H1 (cell line): ENCODE results near the gene DRD2. TPM values are rescaled to one million over a fixed set of nuclear protein-coding genes. Genes with fewer than 3 reads are reported as not detected.
A peak's percentile ranks its signal among the peaks of the same experiment; 100 is the strongest.

Experiments used
- CTCF ChIA-PET: fragments of 300-600 bp; sonication (Branson Sonifier 250); formaldehyde crosslinking; loops from one replicate; lab custom pipeline; 2021; ENCODE audit not compliant: partially characterized antibody; lab: Charles Lee
- POLR2A ChIA-PET: fragments of 300-600 bp; sonication (Branson Sonifier 250); formaldehyde crosslinking; loops from one replicate; lab custom pipeline; 2021; ENCODE audit warnings: inconsistent platforms; ENCODE audit not compliant: partially characterized antibody; lab: Charles Lee
- DNase-seq, 2 experiments: peaks; one replicate each; pipeline versions ENCODE4 v3.0.0 to v3.0.0-alpha.2; 2010 to 2022; ENCODE audit warnings: low spot score in 2 of 2, low read depth in 1 of 2, mixed read lengths in 1 of 2
- FAIRE-seq: peaks from 2 replicates; lab custom pipeline; 2011; peaks lifted over from hg19 to GRCh38; lab: Jason Lieb, UNC
- H2AFZ ChIP-seq: 2 replicates; pipeline ENCODE4 v1.8.1; 2012; ENCODE audit warnings: low read length, inconsistent platforms
- H2AK5ac ChIP-seq: 2 replicates; pipeline ENCODE4 v1.6.1; 2013; ENCODE audit warnings: low read depth, low read length
- H2BK120ac ChIP-seq: replicated peaks from 2 replicates; pipeline ENCODE3; 2013; ENCODE audit warnings: low read depth, low read length, inconsistent platforms
- H2BK12ac ChIP-seq: 2 replicates; pipeline ENCODE4 v1.6.1; 2013; ENCODE audit warnings: low read depth, low read length
- H2BK15ac ChIP-seq: 2 replicates; pipeline ENCODE4 v1.6.1; 2013; ENCODE audit warnings: low read length
- H2BK20ac ChIP-seq: 2 replicates; pipeline ENCODE4 v1.6.1; 2013; ENCODE audit warnings: low read length
- H2BK5ac ChIP-seq: 2 replicates; pipeline ENCODE4 v1.6.1; 2013; ENCODE audit warnings: low read depth, low read length
- H3K14ac ChIP-seq: 2 replicates; pipeline ENCODE4 v1.6.1; 2013; ENCODE audit warnings: inconsistent platforms; ENCODE audit not compliant: insufficient read length
- H3K18ac ChIP-seq: 2 replicates; pipeline ENCODE4 v1.6.1; 2013; ENCODE audit warnings: low read length; ENCODE audit errors: extremely low read depth
- H3K23ac ChIP-seq: 2 replicates; pipeline ENCODE4 v1.6.1; 2013; ENCODE audit warnings: inconsistent platforms; ENCODE audit not compliant: insufficient read length
- H3K23me2 ChIP-seq: 2 replicates; pipeline ENCODE4 v1.6.1; 2013; ENCODE audit warnings: low read depth, low read length
- H3K27ac ChIP-seq: 2 replicates; pipeline ENCODE4 v1.6.1; 2011; ENCODE audit warnings: low read depth, low read length, inconsistent platforms
- H3K27me3 ChIP-seq, 4 experiments: replicated peaks in 1 of 4; 1 replicate in 1 of 4; 2 replicates in 3 of 4; pipeline versions ENCODE4 v1.6.1 to v1.8.1; 2011 to 2013; ENCODE audit warnings: low read length in 3 of 4, mild to moderate bottlenecking in 3 of 4, inconsistent platforms in 2 of 4, mixed read lengths in 2 of 4, moderate library complexity in 1 of 4; ENCODE audit not compliant: control insufficient read depth in 3 of 4, insufficient read depth in 3 of 4; ENCODE audit errors: extremely low read depth in 1 of 4
- H3K36me3 ChIP-seq, 4 experiments: 2 replicates each; pipeline versions ENCODE4 v1.6.1 to v1.8.1; 2011 to 2013; ENCODE audit warnings: mild to moderate bottlenecking in 4 of 4, low read length in 3 of 4, moderate library complexity in 2 of 4, control low read depth in 1 of 4, inconsistent platforms in 1 of 4; ENCODE audit not compliant: insufficient read depth in 4 of 4, control insufficient read depth in 2 of 4
- H3K4ac ChIP-seq: replicated peaks from 2 replicates; pipeline ENCODE3; 2013; ENCODE audit warnings: low read length, low read depth, mixed read lengths, inconsistent platforms; ENCODE audit not compliant: insufficient read length
- H3K4me1 ChIP-seq, 4 experiments: replicated peaks in 1 of 4; 1 replicate in 1 of 4; 2 replicates in 3 of 4; pipeline versions ENCODE4 v1.6.1 to v1.8.1; 2011 to 2013; ENCODE audit warnings: low read length in 3 of 4, inconsistent platforms in 2 of 4, mixed read lengths in 1 of 4; ENCODE audit not compliant: insufficient read depth in 4 of 4, control insufficient read depth in 3 of 4
- H3K4me2 ChIP-seq, 2 experiments: 2 replicates each; pipeline versions ENCODE4 v1.6.1 to v1.8.1; 2011 to 2013; ENCODE audit warnings: low read depth in 2 of 2, low read length in 2 of 2, control low read depth in 1 of 2, inconsistent platforms in 1 of 2, mild to moderate bottlenecking in 1 of 2; ENCODE audit not compliant: insufficient read depth in 1 of 2
- H3K4me3 ChIP-seq, 4 experiments: fragments of 200-600, 300-600 bp in 1 of 4; sonication (generic), shearing (Covaris generic), sonication (Bioruptor Twin) in 1 of 4; 2 replicates each; pipeline versions ENCODE4 v1.5.1 to v1.8.1; 2011 to 2016; ENCODE audit warnings: low read length in 4 of 4, low read depth in 3 of 4, control low read depth in 2 of 4, inconsistent platforms in 2 of 4, mild to moderate bottlenecking in 2 of 4, mixed read lengths in 1 of 4, moderate library complexity in 1 of 4; ENCODE audit not compliant: insufficient read depth in 2 of 4; ENCODE audit errors: extremely low read depth in 1 of 4
- H3K56ac ChIP-seq: replicated peaks from 2 replicates; pipeline ENCODE3; 2013; ENCODE audit warnings: low read depth, mild to moderate bottlenecking, mixed read lengths, low read length, inconsistent platforms; ENCODE audit not compliant: insufficient read length
- H3K79me1 ChIP-seq: 2 replicates; pipeline ENCODE4 v1.6.1; 2013; ENCODE audit warnings: low read depth, low read length, control low read depth
- H3K79me2 ChIP-seq, 2 experiments: 2 replicates each; pipeline versions ENCODE4 v1.6.1 to v1.8.1; 2012 to 2013; ENCODE audit warnings: low read length in 2 of 2, mild to moderate bottlenecking in 2 of 2, inconsistent platforms in 1 of 2; ENCODE audit not compliant: insufficient read depth in 2 of 2, control insufficient read depth in 1 of 2
- H3K9ac ChIP-seq, 4 experiments: replicated peaks in 1 of 4; 1 replicate in 1 of 4; 2 replicates in 3 of 4; pipeline versions ENCODE4 v1.6.1 to v1.8.1; 2011 to 2013; ENCODE audit warnings: low read depth in 3 of 4, low read length in 3 of 4, control low read depth in 2 of 4, mild to moderate bottlenecking in 2 of 4, moderate library complexity in 2 of 4, inconsistent platforms in 1 of 4; ENCODE audit errors: extremely low read depth in 1 of 4
- H3K9me3 ChIP-seq, 2 experiments: 2 replicates each; pipeline versions ENCODE4 v1.6.1 to v1.8.1; 2012 to 2013; ENCODE audit warnings: mild to moderate bottlenecking in 2 of 2, moderate library complexity in 2 of 2, control low read depth in 1 of 2, inconsistent platforms in 1 of 2, low read depth in 1 of 2, low read length in 1 of 2, mixed read lengths in 1 of 2; ENCODE audit not compliant: insufficient read depth in 2 of 2
- H4K20me1 ChIP-seq, 2 experiments: replicated peaks in 1 of 2; 2 replicates each; pipeline versions ENCODE3 to v1.8.1; 2011 to 2013; ENCODE audit warnings: inconsistent platforms in 2 of 2, low read length in 2 of 2, mild to moderate bottlenecking in 1 of 2; ENCODE audit not compliant: insufficient read depth in 2 of 2, control insufficient read depth in 1 of 2
- H4K5ac ChIP-seq: 2 replicates; pipeline ENCODE4 v1.6.1; 2013; ENCODE audit warnings: low read length, low read depth, mixed read lengths, inconsistent platforms; ENCODE audit not compliant: insufficient read length
- H4K8ac ChIP-seq: 2 replicates; pipeline ENCODE4 v1.8.0; 2013; ENCODE audit warnings: mild to moderate bottlenecking, moderate library complexity, low read length, inconsistent platforms; ENCODE audit not compliant: insufficient read depth; ENCODE audit errors: extremely low read depth
- H4K91ac ChIP-seq: replicated peaks from 2 replicates; pipeline ENCODE3; 2013; ENCODE audit warnings: low read length, mixed read lengths, inconsistent platforms; ENCODE audit not compliant: insufficient read length
- BCL11A ChIP-seq, 2 experiments: IDR thresholded peaks; one replicate each; pipeline ENCODE4 v1.6.1; 2011; ENCODE audit warnings: low read depth in 2 of 2, low read length in 2 of 2, mild to moderate bottlenecking in 2 of 2
- WGBS, 2 experiments: shearing (Covaris generic) in 1 of 2; methylation state at CpG; one replicate each; pipeline versions ENCODE4 v1.1.6 to v1.1.7; 2013 to 2015; ENCODE audit warnings: low lambda C conversion rate in 2 of 2, mixed read lengths in 2 of 2, inconsistent platforms in 1 of 2, low coverage in 1 of 2, missing lambda C conversion rate in 1 of 2; ENCODE audit not compliant: insufficient replicate concordance in 2 of 2, insufficient coverage in 1 of 2, insufficient read length in 1 of 2; ENCODE audit errors: extremely low coverage in 1 of 2, missing lambda C conversion rate in 1 of 2; 5-methylcytosine and 5-hydroxymethylcytosine counted together
- polyA plus RNA-seq, 7 experiments: library from polyadenylated mRNA; depleted of rRNA in 3 of 7; stranded (reverse) in 5 of 7; unstranded in 2 of 7; fragments of >200 nt in 5 of 7; fragments of 200-250 nt in 2 of 7; gene quantifications; 1 replicate in 5 of 7; 2 replicates in 1 of 7; 4 replicates in 1 of 7; pipeline versions ENCODE4 v1.2.1 to v1.2.3, GENCODE V29; 2011 to 2013; ENCODE audit warnings: missing spikeins in 2 of 7, mixed read lengths in 2 of 7
- total RNA-seq: library from RNA; stranded (reverse); fragmentation: NEBNext Ultra II Directional; extraction: Animal tissue kit (Norgen Biotek cat#: 25700); gene quantifications from 2 replicates; pipeline ENCODE4 v1.2.1, GENCODE V29; 2021
- TF ChIP-seq, protein P1 (sequence below): IDR thresholded peaks from 2 replicates; pipeline ENCODE4 v1.6.1; 2011; ENCODE audit warnings: low read depth, mild to moderate bottlenecking, low read length; ENCODE audit not compliant: insufficient read depth
- TF ChIP-seq, protein P2 (sequence below): IDR thresholded peaks from 2 replicates; pipeline ENCODE4 v1.6.1; 2012; ENCODE audit warnings: low read length, inconsistent platforms

DRD2 gene
- total and polyA plus RNA-seq, 2 of the 8 experiments (the other 6 are each of a cell fraction or from before 2014, with no cell fraction given), result 0.26 to 0.41 TPM

DNA sequence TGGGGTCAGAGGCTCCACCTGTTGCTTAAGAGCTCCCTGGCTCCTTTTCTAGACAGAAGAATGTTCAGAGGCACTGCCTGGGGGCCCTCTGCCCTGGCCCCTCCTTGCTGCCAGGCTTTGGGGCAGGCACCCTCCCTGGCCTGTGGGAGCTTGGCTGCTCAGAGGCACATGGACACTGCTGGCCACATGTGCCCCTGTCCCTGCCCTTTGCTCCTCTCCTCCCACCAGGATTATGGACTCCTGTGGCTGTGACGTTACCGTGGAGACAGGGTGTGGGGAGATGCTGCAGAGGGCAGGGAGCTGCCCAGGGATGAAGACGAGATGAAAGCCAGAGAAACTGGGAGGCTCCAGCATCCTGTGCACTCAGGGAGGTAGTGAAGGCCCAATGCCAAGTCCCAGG is 14.7 kb downstream of the DRD2 start:
- no peak overlapping the region for H3K4ac ChIP-seq
- H3K4me1 ChIP-seq, result peaks cover 3 to 7% (median 5%) of the 10 kb centered on the region in 4 experiments; a peak in 4 of 7 replicates
- no peak overlapping the region for H3K9ac ChIP-seq
- peak overlapping the region; percentile 4; the same call in 1 of the 2 replicates for H4K8ac ChIP-seq
- no peaks in the 10 kb centered on the region for H3K79me2 ChIP-seq
- H3K9me3 ChIP-seq, result no peaks in the 10 kb centered on the region
- no peak overlapping the region for H2BK120ac ChIP-seq
- ChIA-PET CTCF (interaction anchor here (0.6 to 1.6 kb wide), 5 partner anchors 9 to 71 kb away, joined by 3 to 6 read pairs (median 3); no protein-coding TSS in a partner anchor), POLR2A (no interaction called here)
- no peak overlapping the region for H2AK5ac ChIP-seq
- no peak overlapping the region for H3K18ac ChIP-seq
- H4K5ac ChIP-seq, result no peak overlapping the region
- H3K4me2 ChIP-seq, result no peak overlapping the region
- no peak overlapping the region for H3K27ac ChIP-seq
- no peak overlapping the region for H3K4me3 ChIP-seq
- H3K27me3 ChIP-seq, result no peaks in the 10 kb centered on the region
- FAIRE-seq, result no peak
- H3K36me3 ChIP-seq, result no peaks in the 10 kb centered on the region
- DNase-seq, result no peak
- H3K56ac ChIP-seq, result no peak overlapping the region
- no peak overlapping the region for H2BK15ac ChIP-seq
- no peak overlapping the region for H3K14ac ChIP-seq
- no peak overlapping the region for H4K91ac ChIP-seq
- 90% methylated on average over 3 of the region's 3 CpGs; no CpG with 5 or more reads in 1 of the 2 experiments for WGBS, 2 experiments
- no peak overlapping the region for H2BK20ac ChIP-seq
- H3K79me1 ChIP-seq, result no peaks in the 10 kb centered on the region
- no peak overlapping the region for H3K23ac ChIP-seq
- no peaks in the 10 kb centered on the region for H4K20me1 ChIP-seq
- no peak overlapping the region for H2BK5ac ChIP-seq
- H3K23me2 ChIP-seq, result no peaks in the 10 kb centered on the region
- H2BK12ac ChIP-seq, result 0 out of 2 replicates have a peak overlapping the region, but pooled peaks have one; percentile 45
- H2AFZ ChIP-seq, result no peak overlapping the region
- TF ChIP-seq, protein P1, sequence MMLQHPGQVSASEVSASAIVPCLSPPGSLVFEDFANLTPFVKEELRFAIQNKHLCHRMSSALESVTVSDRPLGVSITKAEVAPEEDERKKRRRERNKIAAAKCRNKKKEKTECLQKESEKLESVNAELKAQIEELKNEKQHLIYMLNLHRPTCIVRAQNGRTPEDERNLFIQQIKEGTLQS, result no peak
- TF ChIP-seq, protein P2, sequence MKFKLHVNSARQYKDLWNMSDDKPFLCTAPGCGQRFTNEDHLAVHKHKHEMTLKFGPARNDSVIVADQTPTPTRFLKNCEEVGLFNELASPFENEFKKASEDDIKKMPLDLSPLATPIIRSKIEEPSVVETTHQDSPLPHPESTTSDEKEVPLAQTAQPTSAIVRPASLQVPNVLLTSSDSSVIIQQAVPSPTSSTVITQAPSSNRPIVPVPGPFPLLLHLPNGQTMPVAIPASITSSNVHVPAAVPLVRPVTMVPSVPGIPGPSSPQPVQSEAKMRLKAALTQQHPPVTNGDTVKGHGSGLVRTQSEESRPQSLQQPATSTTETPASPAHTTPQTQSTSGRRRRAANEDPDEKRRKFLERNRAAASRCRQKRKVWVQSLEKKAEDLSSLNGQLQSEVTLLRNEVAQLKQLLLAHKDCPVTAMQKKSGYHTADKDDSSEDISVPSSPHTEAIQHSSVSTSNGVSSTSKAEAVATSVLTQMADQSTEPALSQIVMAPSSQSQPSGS, result no peak
- TF ChIP-seq BCL11A (IDR thresholded peaks at IDR 0.05; ENCODE audit: low read depth in 2 of 2, low read length in 2 of 2), result no peak
